ENCODE data around the gene RAB21. TPM values are rescaled to one million over a fixed set of nuclear protein-coding genes. Genes with fewer than 3 reads are reported as not detected.

The RAB21 gene
- total and polyA plus RNA-seq, 4 donors: 5.5 to 15.0 (median 10.0) TPM

- Histone ChIP-seq H3K9me3 (ENCODE audit: control insufficient read depth in 4 of 4, low read length in 3 of 4) (no peaks in the 10 kb centered on the region), H3K4me3 (ENCODE audit: low read depth in 1 of 3, low read length in 3 of 3) (no peak overlapping the region), H3K9ac (ENCODE audit: low read depth in 1 of 2, low read length in 2 of 2) (no peak overlapping the region), H3K4me1 (ENCODE audit: control insufficient read depth in 4 of 4, insufficient read depth in 4 of 4, low read length in 3 of 4) (no peaks in the 10 kb centered on the region), H3K27ac (ENCODE audit: low read depth in 1 of 2, low read length in 2 of 2) (no peak overlapping the region), H3K27me3 (ENCODE audit: control insufficient read depth in 4 of 4, insufficient read depth in 4 of 4, low read length in 3 of 4) (no peaks in the 10 kb centered on the region), H3K36me3 (ENCODE audit: control insufficient read depth in 4 of 4, insufficient read depth in 3 of 4, low read depth in 1 of 4, low read length in 3 of 4) (peaks cover 1 to 10% (median 8%) of the 10 kb centered on the region in 4 donors)
- DNase-seq (ENCODE audit: low spot score): peak; percentile 46
- 4% methylated on average over 3 of the region's 3 CpGs for WGBS
- no peak for TF ChIP-seq JUND (IDR thresholded peaks at IDR 0.05)
- no peak for TF ChIP-seq RXRA (IDR thresholded peaks at IDR 0.05)
- no peak for TF ChIP-seq ZBTB33 (IDR thresholded peaks at IDR 0.05)
- TF ChIP-seq NR2F2 (IDR thresholded peaks at IDR 0.05): no peak
- no peak for TF ChIP-seq FOXA2 (IDR thresholded peaks at IDR 0.05)
- TF ChIP-seq EGR1 (IDR thresholded peaks at IDR 0.05; ENCODE audit: low read depth in 2 of 2): no peak
- TF ChIP-seq MAX (IDR thresholded peaks at IDR 0.05): no peak
- no peak for TF ChIP-seq ATF3 (IDR thresholded peaks at IDR 0.05)
- TF ChIP-seq TAF1 (conservative IDR thresholded peaks at IDR 0.05): no peak
- TF ChIP-seq RAD21 (IDR thresholded peaks at IDR 0.05): peak; percentile 82 to 86
- no peak for TF ChIP-seq FOXA1 (IDR thresholded peaks at IDR 0.05)
- no peak for TF ChIP-seq GABPA (IDR thresholded peaks at IDR 0.05 in 1 of 2, conservative IDR thresholded peaks at IDR 0.05 in 1 of 2)
- peak; percentile 15 for TF ChIP-seq REST (IDR thresholded peaks at IDR 0.05)
- no peak for TF ChIP-seq HNF4A (conservative IDR thresholded peaks at IDR 0.05)
- TF ChIP-seq YY1 (IDR thresholded peaks at IDR 0.05): no peak
- no peak for TF ChIP-seq HNF4G (IDR thresholded peaks at IDR 0.05)
- peak; percentile 67 for TF ChIP-seq CTCF (IDR thresholded peaks at IDR 0.05; ENCODE audit: low read depth, low read length, missing input control)
- no peak for TF ChIP-seq SP1 (IDR thresholded peaks at IDR 0.05)
Measured at GRCh38 chr12:71780237-71780822, 25.7 kb downstream of the RAB21 start.
